Keratinocyte (primary cell): Measurements from ENCODE around the gene PRDM1. TPM values are rescaled to one million over a fixed set of nuclear protein-coding genes. Genes with fewer than 3 reads are reported as not detected.

ENCODE experiments used
- DNase-seq: peaks from one replicate; pipeline ENCODE4 v3.0.0-alpha.2; 2011; ENCODE audit warnings: low read depth, missing footprints, low spot score
- FAIRE-seq: peaks from 2 replicates; lab custom pipeline; 2011; peaks lifted over from hg19 to GRCh38; lab: Jason Lieb, UNC
- H2AFZ ChIP-seq: 2 replicates; pipeline ENCODE4 v1.6.0; 2012; ENCODE audit warnings: low read length, control low read depth, inconsistent platforms; ENCODE audit not compliant: control insufficient read depth
- H3K27ac ChIP-seq: 2 replicates; pipeline ENCODE4 v1.5.1; 2011; ENCODE audit warnings: low read length; ENCODE audit not compliant: control insufficient read depth, insufficient read depth
- H3K27me3 ChIP-seq: 3 replicates; pipeline ENCODE4 v1.6.0; 2011; ENCODE audit warnings: low read length; ENCODE audit not compliant: control insufficient read depth, insufficient read depth; ENCODE audit errors: extremely low read depth
- H3K36me3 ChIP-seq, 2 experiments: 2 replicates in 1 of 2; 3 replicates in 1 of 2; pipeline ENCODE4 v1.5.1; 2011; ENCODE audit warnings: low read length in 2 of 2, mild to moderate bottlenecking in 1 of 2; ENCODE audit not compliant: control insufficient read depth in 2 of 2, insufficient read depth in 2 of 2; ENCODE audit errors: extremely low read depth in 1 of 2
- H3K4me1 ChIP-seq: 3 replicates; pipeline ENCODE4 v1.5.1; 2011; ENCODE audit warnings: low read length; ENCODE audit not compliant: control insufficient read depth, insufficient read depth; ENCODE audit errors: extremely low read depth
- H3K4me2 ChIP-seq: 3 replicates; pipeline ENCODE4 v1.6.0; 2011; ENCODE audit warnings: low read depth, low read length; ENCODE audit not compliant: control insufficient read depth, insufficient read depth; ENCODE audit errors: extremely low read depth
- H3K4me3 ChIP-seq, 3 experiments: fragments of 200-600 bp in 1 of 3; sonication (generic) in 1 of 3; 2 replicates in 2 of 3; 3 replicates in 1 of 3; pipeline ENCODE4 v1.5.1; 2011 to 2016; ENCODE audit warnings: low read length in 3 of 3, mild to moderate bottlenecking in 3 of 3, control low read depth in 2 of 3, inconsistent platforms in 1 of 3, low read depth in 1 of 3, mixed read lengths in 1 of 3, mixed run types in 1 of 3, moderate library complexity in 1 of 3; ENCODE audit not compliant: control insufficient read depth in 2 of 3, insufficient read depth in 2 of 3; ENCODE audit errors: extremely low read depth in 1 of 3
- H3K79me2 ChIP-seq: 2 replicates; pipeline ENCODE4 v1.6.0; 2012; ENCODE audit warnings: low read length; ENCODE audit not compliant: control insufficient read depth, insufficient read depth
- H3K9ac ChIP-seq: 3 replicates; pipeline ENCODE4 v1.6.0; 2011; ENCODE audit warnings: low read length; ENCODE audit not compliant: control insufficient read depth, insufficient read depth; ENCODE audit errors: extremely low read depth
- H3K9me1 ChIP-seq: 3 replicates; pipeline ENCODE4 v1.6.0; 2011; ENCODE audit warnings: low read length; ENCODE audit not compliant: control insufficient read depth, insufficient read depth; ENCODE audit errors: extremely low read depth
- H3K9me3 ChIP-seq: 2 replicates; pipeline ENCODE4 v1.5.1; 2012; ENCODE audit warnings: low read depth, low read length; ENCODE audit not compliant: control insufficient read depth
- H4K20me1 ChIP-seq: 3 replicates; pipeline ENCODE4 v1.6.0; 2011; ENCODE audit warnings: low read length; ENCODE audit not compliant: control insufficient read depth, insufficient read depth; ENCODE audit errors: extremely low read depth
- CTCF ChIP-seq, 3 experiments: IDR thresholded peaks in 1 of 3; conservative IDR thresholded peaks in 1 of 3; optimal IDR thresholded peaks in 1 of 3; 2 replicates in 2 of 3; 3 replicates in 1 of 3; pipeline versions ENCODE3 to v1.5.1; 2011; ENCODE audit warnings: low read length in 3 of 3, mild to moderate bottlenecking in 3 of 3, moderate library complexity in 2 of 3, control low read depth in 1 of 3, inconsistent platforms in 1 of 3; ENCODE audit not compliant: insufficient read depth in 2 of 3; ENCODE audit errors: extremely low read depth in 1 of 3
- EZH2 ChIP-seq: IDR thresholded peaks from one replicate; pipeline ENCODE4 v1.6.1; 2012; ENCODE audit warnings: inconsistent platforms, mild to moderate bottlenecking, low read length, moderate library complexity
- dilution Hi-C: fragments of 300-500 bp; cut with MboI; formaldehyde crosslinking; loops from one replicate; pipeline ENCODE4 v1.7.0; 2020; ENCODE audit warnings: low sequenced_read_pairs; ENCODE audit not compliant: extremely low pct_ligation_motif_present
- polyA plus RNA-seq, 5 experiments: library from polyadenylated mRNA; depleted of rRNA in 3 of 5; stranded (reverse) in 3 of 5; stranded (forward) in 1 of 5; unstranded in 1 of 5; fragments of >200 nt; gene quantifications; 1 replicate in 1 of 5; 2 replicates in 3 of 5; 3 replicates in 1 of 5; pipeline versions ENCODE4 v1.2.1 to v1.2.3, GENCODE V29; 2011 to 2012; ENCODE audit warnings: missing spikeins in 2 of 5, low read depth in 1 of 5, low replicate concordance in 1 of 5

Gene PRDM1
- polyA plus RNA-seq, 1 donor (not counting 4 experiments of a cell fraction or from before 2014, with no cell fraction given), result 6.7 TPM

- dilution Hi-C loops, result no loop called here
- Histone ChIP-seq H3K4me2 (no peak overlapping the region), H3K27ac (no peak overlapping the region)
Observed at GRCh38 chr6:106135911-106136571, 49.9 kb downstream of the PRDM1 start.

GRCh38 chr6:106136845-106137244, 50.7 kb downstream of the PRDM1 start:
- no peaks in the 10 kb centered on the region for H3K9me1 ChIP-seq
- no peak overlapping the region for H3K4me2 ChIP-seq
- no peak overlapping the region for H3K9ac ChIP-seq
- dilution Hi-C loops, result no loop called here
- no peak overlapping the region for H2AFZ ChIP-seq
- FAIRE-seq (no peak), DNase-seq (no peak)
- no peaks in the 10 kb centered on the region for H3K9me3 ChIP-seq
- H3K79me2 ChIP-seq, result no peaks in the 10 kb centered on the region
- no peaks in the 10 kb centered on the region for H3K36me3 ChIP-seq
- no peak overlapping the region for H3K27ac ChIP-seq
- H3K27me3 ChIP-seq, result no peaks in the 10 kb centered on the region
- no peak overlapping the region for H3K4me3 ChIP-seq
- no peaks in the 10 kb centered on the region for H4K20me1 ChIP-seq
- TF ChIP-seq CTCF (optimal IDR thresholded peaks at IDR 0.05 in 1 of 3, IDR thresholded peaks at IDR 0.05 in 1 of 3, conservative IDR thresholded peaks at IDR 0.05 in 1 of 3; ENCODE audit: extremely low read depth in 1 of 3, insufficient read depth in 2 of 3, low read length in 3 of 3) (no peak), EZH2 (no peak)
- peaks cover 20% of the 10 kb centered on the region for H3K4me1 ChIP-seq

More at GRCh38 chr6:106135911-106136571, 49.9 kb downstream of the PRDM1 start:
- no peak for FAIRE-seq
- Histone ChIP-seq H4K20me1 (no peaks in the 10 kb centered on the region), H3K4me3 (no peak overlapping the region), H3K27me3 (no peaks in the 10 kb centered on the region), H3K36me3 (no peaks in the 10 kb centered on the region), H3K9ac (no peak overlapping the region), H3K9me3 (no peaks in the 10 kb centered on the region), H3K9me1 (no peaks in the 10 kb centered on the region), H2AFZ (no peak overlapping the region), H3K4me1 (peaks cover 13% of the 10 kb centered on the region), H3K79me2 (no peaks in the 10 kb centered on the region)
- TF ChIP-seq CTCF (optimal IDR thresholded peaks at IDR 0.05 in 1 of 3, IDR thresholded peaks at IDR 0.05 in 1 of 3, conservative IDR thresholded peaks at IDR 0.05 in 1 of 3; ENCODE audit: extremely low read depth in 1 of 3, insufficient read depth in 2 of 3, low read length in 3 of 3), result no peak
- no peak for DNase-seq
